Osteocyte (in vitro differentiated cells): ENCODE data around the gene SLC66A1. TPM values are rescaled to one million over a fixed set of nuclear protein-coding genes. Genes with fewer than 3 reads are reported as not detected.
"Not testable (repeated sequence)": the region's sequence is repeated elsewhere in the genome, so short reads cannot be mapped to it uniquely, and the experiment has no call there.

Experiments
- DNase-seq: peaks from one replicate; pipeline ENCODE4 v3.0.0; 2021; ENCODE audit warnings: mixed read lengths; ENCODE audit not compliant: unreplicated experiment; ENCODE audit errors: extremely low spot score
- H3K27ac Mint-ChIP-seq: one replicate; pipeline ENCODE4 v1.8.0; 2021; ENCODE audit warnings: mild to moderate bottlenecking, mixed read lengths; ENCODE audit not compliant: unreplicated experiment
- H3K27me3 Mint-ChIP-seq: one replicate; pipeline ENCODE4 v1.8.0; 2021; ENCODE audit warnings: mixed read lengths; ENCODE audit not compliant: unreplicated experiment
- H3K36me3 Mint-ChIP-seq: one replicate; pipeline ENCODE4 v1.8.0; 2021; ENCODE audit warnings: mixed read lengths; ENCODE audit not compliant: unreplicated experiment
- H3K4me1 Mint-ChIP-seq: one replicate; pipeline ENCODE4 v1.8.0; 2021; ENCODE audit warnings: mixed read lengths; ENCODE audit not compliant: unreplicated experiment
- H3K4me3 Mint-ChIP-seq: one replicate; pipeline ENCODE4 v1.8.0; 2021; ENCODE audit warnings: mild to moderate bottlenecking, moderate library complexity, mixed read lengths; ENCODE audit not compliant: unreplicated experiment
- H3K9me3 Mint-ChIP-seq: one replicate; pipeline ENCODE4 v1.8.0; 2021; ENCODE audit warnings: mixed read lengths; ENCODE audit not compliant: unreplicated experiment
- CTCF ChIP-seq: fragments of 200-600 bp; sonication (generic); IDR thresholded peaks from 2 replicates; pipeline ENCODE4 v1.5.0; 2021; ENCODE audit warnings: antibody characterized with exemption, mild to moderate bottlenecking, moderate library complexity
- long read RNA-seq: library from polyadenylated mRNA; unstranded; transcript quantifications from one replicate; pipeline ENCODE4 v2.0.0, GENCODE V29; 2021
- total RNA-seq: library from RNA; stranded (reverse); gene quantifications from 2 replicates; pipeline ENCODE4 v1.2.1, GENCODE V29; 2021

The SLC66A1 gene
- 25.8 and 29.0 TPM in 2 replicates for total RNA-seq
- long read RNA-seq, partial matches to known transcripts: 4 of 16 reads
- long read RNA-seq, other reads (novel, unspliced or antisense): 4 of 16 reads

GRCh38 chr1:19311931-19312781 lies at the start of gene SLC66A1, which contains the start of gene AKR7A2:
Gene SLC66A1, plus strand, starts transcription at chr1:19312326. Its CDS starts 5,352 bp downstream, at chr1:19317678.
Gene AKR7A2, minus strand, starts transcription at chr1:19312144. Its CDS starts 20 bp downstream, at chr1:19312124.
- DNase-seq: peak; percentile 98
- H3K27me3 Mint-ChIP-seq: no peaks in the 10 kb centered on the region
- peaks cover 16% of the 10 kb centered on the region for H3K36me3 Mint-ChIP-seq
- peak within 1 kb of the TSS; percentile 71 for H3K27ac Mint-ChIP-seq
- no peaks in the 10 kb centered on the region for H3K9me3 Mint-ChIP-seq
- peak within 1 kb of the TSS; percentile 88 for H3K4me3 Mint-ChIP-seq
- H3K4me1 Mint-ChIP-seq: peaks cover 52% of the 10 kb centered on the region
- peak; percentile 12 for TF ChIP-seq CTCF

GRCh38 chr1:19262744-19263143 lies 49.4 kb upstream of the SLC66A1 start:
- no peak overlapping the region for H3K27ac Mint-ChIP-seq
- peaks cover 15% of the 10 kb centered on the region for H3K36me3 Mint-ChIP-seq
- TF ChIP-seq CTCF: no peak
- H3K27me3 Mint-ChIP-seq: no peaks in the 10 kb centered on the region
- H3K4me1 Mint-ChIP-seq: no peaks in the 10 kb centered on the region
- H3K9me3 Mint-ChIP-seq: no peaks in the 10 kb centered on the region
- H3K4me3 Mint-ChIP-seq: no peak overlapping the region
- no peak for DNase-seq

- peaks cover 9% of the 10 kb centered on the region for H3K36me3 Mint-ChIP-seq
- H3K9me3 Mint-ChIP-seq: no peaks in the 10 kb centered on the region
- no peak for TF ChIP-seq CTCF
- no peaks in the 10 kb centered on the region for H3K4me1 Mint-ChIP-seq
- no peak for DNase-seq
- H3K27ac Mint-ChIP-seq: no peak overlapping the region
- H3K4me3 Mint-ChIP-seq: no peak overlapping the region
- H3K27me3 Mint-ChIP-seq: no peaks in the 10 kb centered on the region
Measured at GRCh38 chr1:19268445-19268844, 43.7 kb upstream of the SLC66A1 start.

- H3K27ac Mint-ChIP-seq, H3K27me3 Mint-ChIP-seq, H3K4me1 Mint-ChIP-seq, DNase-seq, H3K4me3 Mint-ChIP-seq, H3K9me3 Mint-ChIP-seq: not testable (repeated sequence)
- H3K36me3 Mint-ChIP-seq: peaks cover 11% of the 10 kb centered on the region
Measured at GRCh38 chr1:19269427-19270342, 42.4 kb upstream of the SLC66A1 start.

GRCh38 chr1:19270343-19270730 lies 41.8 kb upstream of the SLC66A1 start:
- H3K4me3 Mint-ChIP-seq, H3K27ac Mint-ChIP-seq, H3K9me3 Mint-ChIP-seq, H3K4me1 Mint-ChIP-seq, H3K27me3 Mint-ChIP-seq, DNase-seq: not testable (repeated sequence)
- peaks cover 11% of the 10 kb centered on the region for H3K36me3 Mint-ChIP-seq
